Epithelial cell of esophagus (primary cell): ENCODE measurements around the gene CLCNKA.

Experiments used
- DNase-seq: peaks from one replicate; pipeline ENCODE4 v3.0.0; 2010; ENCODE audit warnings: low read depth
- H3K4me3 ChIP-seq: 2 replicates; pipeline ENCODE4 v1.5.1; 2011; ENCODE audit warnings: mild to moderate bottlenecking, low read length, control low read depth
- TF ChIP-seq, protein P1 (sequence below): IDR thresholded peaks from 2 replicates; pipeline ENCODE4 v1.5.1; 2011; ENCODE audit warnings: low read depth, mild to moderate bottlenecking, low read length, control low read depth, inconsistent platforms; ENCODE audit not compliant: insufficient read depth; ENCODE audit errors: missing control alignments

CLCNKA gene

DNA sequence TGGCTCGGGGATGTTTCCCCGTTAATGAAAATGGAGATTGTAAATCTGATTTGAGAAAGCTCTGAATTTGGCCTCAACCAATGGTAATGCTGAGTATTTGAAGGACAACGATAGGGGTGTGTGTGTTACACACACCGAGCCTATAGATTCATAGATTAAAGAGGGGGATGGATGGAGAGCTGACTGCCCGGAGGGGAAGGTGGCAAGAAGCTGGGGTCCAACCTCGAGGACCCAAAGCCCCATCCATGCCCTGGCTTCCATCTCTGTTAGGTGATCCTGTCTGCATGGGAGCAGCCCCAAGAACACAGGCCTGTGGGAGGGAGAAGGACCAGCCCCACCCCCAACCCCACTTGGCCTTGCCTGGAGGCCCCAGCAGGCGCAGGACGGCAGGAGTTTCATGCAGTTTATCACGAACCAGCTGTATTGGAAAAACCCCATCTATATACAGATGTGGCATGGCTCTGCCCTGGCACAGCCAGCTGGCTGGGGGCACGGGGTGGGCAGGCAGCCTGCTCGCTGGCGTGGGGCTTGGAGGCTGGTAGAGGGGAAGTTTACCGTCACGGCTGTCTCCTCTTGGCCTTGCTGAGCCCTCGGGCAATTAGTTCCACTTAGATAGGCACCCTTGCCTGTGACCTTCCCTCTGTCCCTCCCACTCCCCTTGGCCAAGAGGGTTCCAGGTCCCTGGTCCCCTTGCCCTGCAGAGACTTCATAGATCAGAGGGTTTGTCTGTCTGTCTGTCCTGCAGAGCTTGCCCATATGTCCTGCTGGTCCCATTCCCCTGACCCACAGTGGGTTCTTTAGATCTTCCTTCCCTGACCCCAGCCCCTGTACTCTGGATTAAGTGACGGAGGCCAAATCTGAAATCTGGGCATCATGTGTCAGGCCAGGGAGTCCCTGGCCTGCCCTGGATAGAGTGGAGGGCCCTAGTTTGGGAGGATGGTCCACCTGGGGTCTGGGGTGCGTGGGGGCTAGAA is 7.0 kb upstream of the CLCNKA start:
- DNase-seq = no peak
- TF ChIP-seq, protein P1, sequence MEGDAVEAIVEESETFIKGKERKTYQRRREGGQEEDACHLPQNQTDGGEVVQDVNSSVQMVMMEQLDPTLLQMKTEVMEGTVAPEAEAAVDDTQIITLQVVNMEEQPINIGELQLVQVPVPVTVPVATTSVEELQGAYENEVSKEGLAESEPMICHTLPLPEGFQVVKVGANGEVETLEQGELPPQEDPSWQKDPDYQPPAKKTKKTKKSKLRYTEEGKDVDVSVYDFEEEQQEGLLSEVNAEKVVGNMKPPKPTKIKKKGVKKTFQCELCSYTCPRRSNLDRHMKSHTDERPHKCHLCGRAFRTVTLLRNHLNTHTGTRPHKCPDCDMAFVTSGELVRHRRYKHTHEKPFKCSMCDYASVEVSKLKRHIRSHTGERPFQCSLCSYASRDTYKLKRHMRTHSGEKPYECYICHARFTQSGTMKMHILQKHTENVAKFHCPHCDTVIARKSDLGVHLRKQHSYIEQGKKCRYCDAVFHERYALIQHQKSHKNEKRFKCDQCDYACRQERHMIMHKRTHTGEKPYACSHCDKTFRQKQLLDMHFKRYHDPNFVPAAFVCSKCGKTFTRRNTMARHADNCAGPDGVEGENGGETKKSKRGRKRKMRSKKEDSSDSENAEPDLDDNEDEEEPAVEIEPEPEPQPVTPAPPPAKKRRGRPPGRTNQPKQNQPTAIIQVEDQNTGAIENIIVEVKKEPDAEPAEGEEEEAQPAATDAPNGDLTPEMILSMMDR = no peak
- H3K4me3 ChIP-seq = no peak overlapping the region

DNA sequence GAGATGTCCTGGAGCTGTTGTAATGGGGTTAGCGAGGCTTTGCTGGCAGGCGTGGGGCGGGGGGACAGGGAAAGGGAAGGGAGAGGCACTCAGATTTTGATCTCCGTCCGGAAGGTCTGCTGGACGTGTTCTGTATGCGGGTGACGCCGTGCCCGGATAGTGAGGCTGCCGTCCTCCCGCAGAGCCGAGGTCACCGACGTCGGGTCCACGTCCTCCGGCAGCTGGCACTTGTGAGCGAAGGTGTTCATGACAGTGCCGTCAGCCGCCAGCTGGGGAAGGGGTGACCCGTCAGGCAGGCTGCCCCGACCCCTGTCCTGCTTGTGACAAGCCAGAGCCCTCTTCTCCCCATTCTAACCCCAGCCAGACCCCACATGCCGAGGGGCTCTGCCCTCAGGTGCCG is 6.3 kb upstream of the CLCNKA start:
- TF ChIP-seq, protein P1 = no peak
- no peak overlapping the region for H3K4me3 ChIP-seq
- DNase-seq = no peak

DNA sequence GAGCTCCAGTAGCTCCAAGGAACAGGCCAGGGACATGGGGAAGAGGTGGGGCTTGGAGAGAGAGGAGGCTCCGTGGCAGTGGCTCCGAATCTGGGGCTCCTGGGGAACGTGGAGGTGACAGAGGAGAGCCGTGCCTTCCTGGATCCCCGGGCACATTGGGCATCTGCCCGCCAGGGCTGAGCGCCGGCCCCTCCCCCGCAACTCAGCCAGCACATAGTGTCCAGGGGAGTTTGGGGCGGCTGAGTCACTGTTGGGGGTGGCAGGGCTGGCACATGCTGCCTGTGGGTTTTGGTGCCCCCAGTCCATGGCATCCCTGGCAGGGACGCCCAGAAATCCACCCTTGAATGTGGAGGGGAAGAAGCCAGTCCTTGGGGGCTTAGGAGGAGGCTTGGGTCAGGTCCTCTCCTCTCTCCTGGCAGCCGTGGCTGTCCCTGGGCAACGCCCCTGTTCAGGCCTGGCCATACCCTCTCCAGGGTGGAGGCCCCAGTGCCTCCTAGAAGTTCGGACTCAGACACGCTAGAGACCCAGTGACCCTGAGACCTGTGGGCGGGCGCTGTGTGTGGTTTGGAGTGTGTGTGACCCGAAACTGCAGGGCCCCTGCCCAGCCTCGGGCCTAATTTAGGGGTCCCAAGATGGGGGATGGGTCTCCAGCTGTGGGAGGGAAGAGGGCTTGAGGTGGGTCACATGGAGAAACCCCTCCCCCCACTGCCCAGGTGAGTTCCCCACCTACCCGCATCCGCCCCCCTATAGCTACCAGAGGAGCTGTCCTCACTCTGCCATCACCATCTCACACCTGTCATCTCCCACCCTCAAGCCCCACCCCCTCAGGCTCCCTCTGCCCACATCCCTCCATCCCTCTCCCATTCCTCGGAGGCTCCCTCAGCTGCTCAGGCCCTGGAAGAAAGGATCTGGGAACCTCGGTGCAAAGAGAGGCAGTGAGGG is 5.6 kb upstream of the CLCNKA start:
- H3K4me3 ChIP-seq = no peak overlapping the region
- no peak for DNase-seq
- TF ChIP-seq, protein P1 = no peak

DNA sequence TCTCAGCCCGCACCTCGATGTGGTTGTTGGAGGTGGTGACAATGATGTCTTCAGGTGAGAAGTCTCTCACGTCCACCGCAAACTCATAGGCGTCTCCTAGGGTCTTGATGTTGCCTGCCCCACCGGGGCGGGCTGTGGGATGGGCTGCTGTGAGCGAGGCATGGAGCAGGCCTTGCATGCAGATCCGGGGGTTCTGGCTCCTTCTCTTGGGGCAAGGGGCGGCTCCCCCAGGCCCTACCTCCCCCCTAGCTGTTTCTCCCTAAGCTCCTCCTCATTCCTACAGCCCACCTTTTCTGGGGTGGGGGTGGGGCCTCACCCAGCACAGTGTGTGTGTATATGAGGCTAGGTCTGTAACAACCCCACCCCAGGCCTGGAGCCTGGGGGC is 4.8 kb upstream of the CLCNKA start:
- DNase-seq = no peak
- TF ChIP-seq, protein P1 = no peak
- H3K4me3 ChIP-seq = no peak overlapping the region

DNA sequence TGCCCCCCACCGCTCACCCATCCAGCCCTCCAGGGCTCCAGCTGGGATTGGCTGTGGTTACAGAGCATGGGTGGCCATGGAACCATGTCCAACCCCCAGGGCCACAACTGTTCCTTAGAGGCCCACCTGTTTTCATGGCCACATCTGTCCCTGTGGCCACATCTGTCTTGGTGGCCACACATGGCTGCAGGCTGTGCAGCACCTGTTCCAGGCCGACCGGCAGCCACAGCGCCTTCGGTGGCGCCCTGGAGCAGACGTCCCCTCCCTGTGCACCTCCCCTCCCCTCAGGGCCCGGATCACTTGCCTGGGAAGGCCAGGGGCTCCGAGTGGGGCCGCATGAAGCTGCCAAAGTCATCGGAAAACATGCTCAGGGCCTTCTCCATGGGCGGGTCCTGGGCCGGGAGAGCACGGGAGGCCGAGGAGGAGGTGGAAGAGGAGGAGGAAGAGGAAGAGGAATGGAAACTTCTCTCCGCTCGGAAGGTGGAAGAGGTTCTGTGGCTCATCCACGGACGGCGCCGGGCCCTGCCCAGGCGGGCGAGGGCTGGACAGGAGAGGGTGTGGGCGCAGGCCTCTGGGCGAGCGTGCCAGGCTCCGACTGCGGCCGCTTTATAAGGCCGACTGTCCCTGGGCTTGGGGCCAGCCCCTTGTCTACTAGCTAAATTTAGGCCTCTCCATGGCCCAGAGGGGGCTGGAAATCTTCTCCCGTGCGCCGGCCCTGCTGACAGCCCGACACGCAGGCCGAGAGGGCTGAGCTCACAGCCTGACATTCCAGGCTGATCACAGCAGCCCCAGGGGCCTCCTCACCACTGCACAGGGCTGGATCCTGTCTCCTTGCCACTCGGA is 4.2 kb upstream of the CLCNKA start, which contains the start of gene HSPB7:
TSS of gene HSPB7 (minus strand) at position 583 of the 843 bp plus-strand sequence. CDS start at position 503, 80 bp downstream.
- TF ChIP-seq, protein P1 = no peak
- no peak for DNase-seq
- no peak within 1 kb of the TSS for H3K4me3 ChIP-seq

DNA sequence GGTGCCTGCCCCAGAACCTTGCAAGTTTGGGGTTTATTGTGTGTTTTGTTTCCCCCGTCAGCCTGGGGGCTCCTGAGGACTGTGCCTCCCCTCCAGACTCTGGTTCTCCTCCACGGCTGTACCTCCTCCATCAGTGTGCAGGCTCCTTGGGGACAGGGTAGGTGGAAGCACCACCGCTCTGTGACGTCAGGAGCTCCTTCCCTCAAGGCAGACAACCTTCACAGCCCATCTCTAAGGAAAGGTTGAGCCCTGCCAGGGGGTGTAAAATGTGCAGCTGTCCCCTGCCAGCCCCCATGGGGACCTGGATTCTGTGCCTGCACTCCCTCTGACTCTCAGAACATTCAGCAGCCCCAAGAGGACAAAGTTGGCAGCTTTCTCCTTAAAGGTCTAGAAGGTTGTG is 3.5 kb upstream of the CLCNKA start:
- TF ChIP-seq, protein P1 = no peak
- DNase-seq = no peak
- H3K4me3 ChIP-seq = no peak overlapping the region
